HS-27A (cell line): Measurements from ENCODE around the gene CRYGS.
"Not testable (repeated sequence)": the region's sequence is repeated elsewhere in the genome, so short reads cannot be mapped to it uniquely, and the experiment has no call there.

Experiments used
- DNase-seq: peaks from one replicate; pipeline ENCODE4 v3.0.0-alpha.2; 2012; ENCODE audit warnings: low read depth, missing footprints

Gene CRYGS

DNA sequence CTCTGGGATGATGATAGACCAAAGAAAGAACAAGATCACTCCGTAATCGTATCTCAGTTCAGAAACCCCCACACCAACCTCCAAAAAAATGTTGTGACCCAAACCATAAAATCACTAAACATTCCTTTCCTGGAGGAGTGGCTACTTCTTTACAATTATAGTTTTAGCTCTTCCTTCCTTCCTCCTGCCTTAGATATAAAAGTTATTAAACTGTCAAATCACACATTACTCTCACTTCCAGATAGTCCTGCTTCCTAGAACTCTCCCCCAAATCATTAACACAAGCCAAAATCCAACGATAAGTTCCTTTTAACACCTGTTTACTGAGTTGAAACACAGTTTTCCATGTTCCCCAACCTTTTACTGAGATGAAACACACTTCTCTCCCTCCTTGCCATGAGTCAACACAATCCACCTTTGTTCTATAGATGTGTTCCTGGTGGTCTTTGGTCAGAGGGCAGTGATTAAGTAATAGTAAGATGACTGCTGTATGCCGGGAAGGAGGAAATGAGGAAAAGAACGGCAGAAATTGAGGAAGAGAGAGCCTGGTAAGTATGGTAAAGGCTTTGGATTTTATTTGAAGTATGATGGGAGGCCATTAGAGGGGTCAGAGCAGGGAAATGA is 8.3 kb upstream of the CRYGS start:
- DNase-seq = no peak

DNA sequence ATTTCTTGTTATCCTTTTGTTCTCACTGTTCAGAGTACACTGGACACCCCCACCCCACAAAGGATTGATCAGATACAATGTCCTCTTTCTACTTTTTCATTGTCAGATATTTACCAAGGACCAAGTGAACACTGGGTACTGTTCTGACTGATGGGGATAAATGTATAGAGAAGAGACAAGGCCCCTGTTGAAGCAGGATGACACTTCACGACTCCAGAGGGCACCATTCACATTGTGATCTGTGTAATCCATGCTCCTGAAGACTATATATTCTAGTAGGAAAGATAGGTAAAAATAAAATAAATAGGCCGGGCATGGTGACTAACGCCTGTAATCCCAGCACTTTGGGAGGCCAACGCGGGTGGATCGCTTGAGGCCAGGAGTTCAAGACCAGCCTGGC is 7.2 kb upstream of the CRYGS start:
- no peak for DNase-seq

DNA sequence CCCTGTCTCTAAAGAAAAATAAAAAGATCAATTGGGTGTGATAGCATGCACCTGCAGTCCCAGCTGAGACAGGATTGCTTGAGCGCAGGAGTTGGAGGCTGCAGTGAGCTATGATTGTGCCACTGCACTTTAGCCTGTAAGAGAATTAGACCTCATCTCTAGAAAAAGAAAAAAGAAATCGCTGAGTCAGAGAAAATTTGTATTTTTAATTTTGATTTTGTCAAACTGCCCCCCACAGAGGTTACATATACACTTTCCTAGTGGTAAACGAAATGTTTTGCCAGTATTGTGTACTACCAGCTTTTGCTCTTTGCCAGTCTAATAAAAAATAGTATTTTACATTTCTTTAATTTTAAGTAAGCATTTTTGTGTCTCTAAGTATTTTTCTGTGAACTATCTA is 5.3 kb upstream of the CRYGS start:
- DNase-seq = no peak

DNA sequence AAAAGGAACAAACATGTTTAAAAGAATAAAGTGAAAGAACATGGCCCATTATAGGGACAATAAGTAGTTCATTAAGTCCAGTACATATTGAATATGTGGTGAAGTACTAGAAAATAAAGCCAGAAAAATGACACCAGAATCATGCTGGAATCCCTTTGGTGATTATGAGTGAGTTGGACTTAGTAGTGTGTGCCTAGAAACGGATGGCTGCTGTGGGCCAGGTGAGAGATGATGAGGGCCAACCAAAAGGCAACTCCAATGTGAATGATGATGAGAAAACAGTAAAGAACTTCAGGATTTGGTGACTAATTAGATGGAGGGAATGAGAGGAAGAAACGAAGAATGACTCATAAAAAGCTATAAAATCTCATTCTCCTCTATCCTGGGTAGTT is 3.3 kb downstream of the CRYGS start:
- no peak for DNase-seq

DNA sequence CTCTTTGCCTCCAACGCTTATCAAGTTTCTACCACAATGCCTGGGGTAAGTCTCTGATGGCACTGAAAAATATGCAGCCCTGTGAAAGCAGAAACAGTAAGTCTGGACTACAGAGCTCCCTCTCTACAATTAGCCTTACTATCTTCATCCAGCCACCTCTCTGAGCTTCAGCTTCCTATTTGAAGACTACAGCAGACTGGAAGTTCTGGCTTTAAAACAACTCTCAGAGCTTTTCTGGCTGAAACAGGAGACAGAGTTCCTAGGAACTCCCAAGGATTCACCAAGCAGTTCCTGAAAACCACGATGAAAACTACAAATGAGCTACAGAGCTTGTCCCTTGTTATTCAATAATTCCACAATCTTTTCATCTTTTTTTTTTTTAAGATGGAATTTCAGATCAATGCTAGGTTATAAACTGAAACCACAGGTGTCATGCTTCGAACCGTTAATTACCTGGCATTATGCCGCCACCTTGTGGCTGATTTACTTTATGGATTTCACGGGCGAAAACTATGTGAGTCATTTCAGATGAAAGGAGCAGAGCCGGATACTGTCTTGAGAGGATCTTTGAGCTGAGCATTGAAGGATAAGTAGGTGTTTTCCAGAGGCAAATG is 3.9 kb downstream of the CRYGS start:
- DNase-seq = peak; percentile 47

DNA sequence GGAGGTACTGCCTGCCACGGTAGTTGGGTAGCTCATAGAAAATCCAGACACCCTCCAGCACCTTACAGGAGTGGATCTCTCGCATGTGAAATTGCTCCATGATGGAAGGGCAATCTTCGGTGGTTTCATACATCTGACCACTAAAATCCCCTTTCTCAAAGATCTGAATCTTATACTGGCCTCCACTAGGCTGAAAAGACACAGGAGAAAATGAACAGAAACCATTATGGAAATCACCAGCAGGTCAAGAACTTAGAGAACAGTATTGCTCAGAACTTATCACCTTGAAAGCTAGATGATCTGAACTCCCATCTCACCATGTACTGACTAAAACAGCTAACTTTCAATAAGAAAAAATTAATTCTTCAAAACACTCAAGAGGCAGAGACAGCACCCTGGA is 5.4 kb downstream of the CRYGS start:
- no peak for DNase-seq

DNA sequence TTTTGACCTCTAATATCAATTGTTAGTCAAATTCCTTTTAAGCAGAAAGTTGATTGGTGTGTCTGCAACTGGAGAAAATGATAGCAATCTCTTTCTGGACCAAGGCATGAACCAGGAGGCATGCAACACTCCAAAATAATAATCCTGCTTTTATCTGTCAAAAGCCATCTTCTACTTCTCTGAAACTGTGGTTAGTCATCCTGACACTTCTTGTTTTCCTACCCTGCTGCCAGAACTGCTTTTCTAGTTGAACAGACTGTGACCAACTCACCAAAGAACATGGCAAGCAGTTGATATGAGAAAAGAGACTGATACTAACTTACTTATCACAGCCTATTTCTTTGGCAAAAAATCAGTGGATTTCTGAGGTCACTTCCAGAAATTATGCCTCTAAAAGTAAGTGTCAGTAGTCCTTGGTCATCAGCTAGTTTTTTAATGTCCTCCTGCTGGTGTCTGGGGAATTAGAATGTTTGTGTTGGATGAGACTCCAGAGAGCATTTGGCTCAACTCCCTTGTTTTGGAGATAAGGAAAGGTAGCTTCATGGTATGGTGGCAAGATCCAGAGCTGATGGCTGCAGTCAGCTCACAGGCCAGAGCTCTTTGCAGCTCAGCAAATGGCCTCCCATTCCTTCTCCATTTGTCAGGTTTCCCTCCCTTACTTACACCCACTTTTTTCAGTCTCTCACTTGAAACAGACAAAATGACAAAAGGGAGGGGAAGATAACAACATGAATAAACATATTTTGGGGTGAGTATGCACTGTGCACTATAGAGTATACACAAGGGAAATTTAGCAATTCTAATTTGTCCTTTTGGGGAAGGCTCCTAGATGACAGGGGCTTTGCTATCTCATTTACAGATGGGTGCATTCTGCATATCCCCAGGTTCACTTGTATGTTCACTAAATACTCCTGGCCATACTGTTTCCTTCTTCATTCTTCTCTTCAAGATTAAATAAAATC is 7.0 kb downstream of the CRYGS start:
- no peak for DNase-seq

DNA sequence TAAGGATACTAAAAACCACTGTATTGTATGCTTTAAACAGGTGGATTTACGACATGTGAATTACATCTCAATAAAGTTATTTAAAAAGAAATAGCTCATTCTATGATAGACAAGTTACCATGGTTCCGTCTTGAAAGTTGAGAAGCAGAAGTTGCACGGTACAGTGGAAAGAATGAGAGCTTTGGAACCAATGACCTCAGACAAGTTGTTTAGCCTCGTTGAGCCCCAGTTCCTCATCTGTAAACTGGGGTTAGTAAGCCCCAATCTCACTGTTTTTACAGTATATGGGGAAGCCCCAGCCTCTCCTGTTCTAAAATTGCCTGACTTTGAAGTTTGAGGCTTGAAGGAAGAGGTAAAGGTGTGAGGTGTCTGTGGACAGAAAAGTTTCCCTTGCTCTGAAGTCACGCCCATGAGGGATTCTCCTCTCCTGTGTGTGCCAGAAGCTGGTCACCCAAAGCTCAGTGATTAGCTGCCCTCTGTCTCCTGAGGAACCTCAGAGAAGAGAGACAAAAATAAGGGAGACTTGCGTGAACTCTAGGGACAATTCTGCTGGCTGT is 10.0 kb downstream of the CRYGS start:
- DNase-seq = no peak

DNA sequence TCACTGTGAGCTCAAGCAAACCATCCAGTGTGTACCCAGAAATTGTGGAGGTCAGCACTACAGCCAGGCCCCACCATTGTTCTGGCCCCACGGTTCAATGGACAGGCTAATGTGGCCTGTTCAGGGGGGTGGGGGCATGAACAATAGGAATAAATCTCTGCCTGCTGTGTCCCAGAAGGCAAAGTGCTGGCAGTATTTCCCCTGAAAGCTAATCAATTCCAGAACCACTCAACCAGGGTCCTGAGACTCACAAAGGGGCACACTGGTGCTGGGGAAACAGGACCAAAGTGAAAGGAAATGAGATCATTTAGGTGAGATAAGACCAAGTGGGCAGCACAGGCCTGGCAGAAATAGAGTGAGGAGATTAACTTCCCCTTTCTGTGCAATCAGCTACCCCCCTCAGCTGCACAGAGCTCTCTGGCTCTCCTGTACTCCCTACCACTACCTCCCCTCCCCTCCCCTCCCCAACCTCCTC is 11.5 kb downstream of the CRYGS start:
- DNase-seq = no peak

DNA sequence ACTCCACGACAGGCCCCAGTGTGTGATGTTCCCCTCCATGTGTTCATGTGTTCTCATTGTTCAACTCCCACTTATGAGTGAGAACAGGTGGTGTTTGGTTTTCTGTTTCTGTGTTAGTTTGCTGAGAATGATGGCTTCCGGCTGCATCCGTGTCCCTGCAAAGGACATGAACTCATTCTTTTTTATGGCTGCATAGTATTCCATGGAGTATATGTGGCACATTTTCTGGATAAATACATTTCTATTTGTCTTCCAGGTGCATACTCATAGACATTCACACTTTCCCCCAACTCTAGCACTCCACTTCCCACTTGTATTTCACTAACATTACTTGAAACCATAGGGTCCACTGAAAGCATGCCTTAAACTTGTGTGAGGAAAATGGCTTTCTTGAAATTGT is 12.5 kb downstream of the CRYGS start:
- not testable (repeated sequence) for DNase-seq

DNA sequence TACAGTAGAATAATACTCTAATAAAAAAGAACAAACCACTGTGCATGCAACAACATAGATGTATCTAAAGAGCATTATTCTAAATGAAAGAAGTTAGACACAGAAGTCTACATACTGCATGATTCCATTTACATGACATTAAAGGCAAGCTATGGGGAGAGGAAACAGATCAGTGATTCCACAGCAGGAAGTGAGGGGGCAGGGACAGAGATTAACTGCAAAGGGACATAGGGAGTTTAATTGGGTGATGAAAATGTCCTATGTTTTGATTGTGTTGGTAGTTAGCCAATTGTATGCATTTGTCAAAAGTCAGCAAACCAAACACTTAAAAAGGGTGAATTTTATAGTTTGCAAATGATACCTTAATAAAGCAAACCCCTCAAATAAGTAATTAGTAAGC is 13.8 kb downstream of the CRYGS start:
- DNase-seq = no peak

DNA sequence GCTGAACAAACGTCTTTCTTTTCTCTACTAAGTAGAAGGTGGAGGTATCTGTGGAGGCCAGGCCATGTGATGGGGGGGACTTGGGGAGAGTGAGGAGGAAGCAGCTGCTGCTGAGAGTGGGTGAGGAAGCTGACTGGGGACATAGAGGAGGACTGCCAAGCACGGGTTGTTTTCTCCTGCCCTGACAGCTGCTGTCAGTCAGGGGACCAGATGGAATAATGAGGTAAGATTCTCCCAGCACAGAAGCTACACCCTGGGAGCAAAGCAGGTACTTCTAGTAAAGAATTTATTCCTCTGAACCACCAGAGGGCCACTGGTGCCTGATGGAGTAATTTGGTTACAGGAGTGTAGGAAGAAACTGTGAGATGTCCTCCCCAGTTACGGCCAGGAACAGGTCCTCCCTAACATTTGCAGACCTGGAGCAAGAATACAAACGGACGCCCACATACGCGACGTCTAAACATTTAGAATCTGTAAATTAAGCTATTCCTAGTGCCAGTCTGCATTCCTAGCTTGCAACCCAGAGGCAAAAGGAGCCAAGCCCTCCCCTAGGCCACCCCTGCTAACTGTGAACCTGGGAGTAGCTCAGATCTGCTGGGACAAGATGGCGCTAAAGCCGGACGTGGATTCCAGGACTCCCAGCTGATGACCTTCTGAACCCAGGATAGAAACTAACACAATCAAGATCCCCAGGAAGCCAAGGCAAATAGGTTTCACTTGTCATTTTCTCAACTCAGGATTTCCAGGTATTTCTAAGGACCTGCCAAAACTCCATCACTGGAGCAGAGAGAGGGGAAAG is 14.8 kb downstream of the CRYGS start:
- DNase-seq = no peak

DNA sequence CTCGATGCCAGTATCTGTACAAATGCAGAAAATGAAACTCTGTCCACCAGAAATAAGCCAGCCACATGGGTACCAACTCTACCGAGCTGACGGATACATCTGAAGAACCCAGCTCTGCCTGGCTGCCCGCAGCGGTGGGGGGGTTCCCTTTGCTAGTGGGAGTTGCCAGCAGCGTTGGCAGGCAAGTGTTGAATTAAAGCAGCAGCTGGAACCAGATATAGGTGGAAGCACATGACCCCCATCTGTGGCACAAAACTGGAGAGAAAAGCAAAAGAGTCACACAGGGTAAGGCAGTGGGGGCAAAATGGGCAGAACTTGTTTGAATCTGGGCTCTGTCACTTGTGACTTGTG is 17.9 kb downstream of the CRYGS start:
- no peak for DNase-seq

DNA sequence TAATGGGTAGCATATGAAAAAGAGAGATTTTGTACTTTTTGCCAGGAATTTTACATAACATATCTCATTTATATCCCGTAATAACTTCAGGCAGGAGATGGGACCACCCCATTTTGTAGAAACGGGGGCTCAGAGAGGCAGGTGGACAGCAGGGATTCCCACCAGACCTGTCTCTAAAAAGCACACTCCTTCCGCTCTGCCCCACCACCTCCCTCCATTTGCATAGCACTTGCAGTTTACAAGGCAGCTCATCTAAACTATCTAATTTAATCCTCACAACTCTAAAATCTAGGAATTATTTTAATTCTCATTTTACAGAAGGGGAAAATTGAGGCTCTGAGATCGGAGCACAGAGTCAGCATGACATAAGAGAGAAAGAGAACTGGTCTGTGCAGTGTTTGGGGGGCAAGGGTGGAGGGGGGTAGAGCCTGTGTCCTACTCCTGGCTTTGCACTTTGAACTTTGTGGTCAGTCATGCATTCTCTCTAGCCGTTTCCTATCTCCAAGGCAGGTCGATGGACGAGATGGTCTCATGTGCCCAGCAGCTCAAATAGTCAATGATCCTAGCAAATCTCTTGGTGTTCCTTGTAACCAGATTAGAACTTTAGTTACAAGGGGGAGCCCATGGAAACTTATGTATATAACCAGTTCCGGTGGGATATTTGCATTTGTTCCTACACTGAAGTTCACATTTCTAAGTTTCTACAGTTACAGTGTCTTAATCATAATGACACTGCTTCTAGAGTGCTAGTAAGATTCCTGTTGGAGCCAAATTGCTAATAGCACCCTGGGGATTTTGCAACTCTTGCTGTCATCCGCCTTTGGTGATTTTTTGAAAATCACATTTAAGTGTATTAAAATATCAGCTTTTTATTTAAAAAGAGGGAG is 18.6 kb downstream of the CRYGS start:
- no peak for DNase-seq

DNA sequence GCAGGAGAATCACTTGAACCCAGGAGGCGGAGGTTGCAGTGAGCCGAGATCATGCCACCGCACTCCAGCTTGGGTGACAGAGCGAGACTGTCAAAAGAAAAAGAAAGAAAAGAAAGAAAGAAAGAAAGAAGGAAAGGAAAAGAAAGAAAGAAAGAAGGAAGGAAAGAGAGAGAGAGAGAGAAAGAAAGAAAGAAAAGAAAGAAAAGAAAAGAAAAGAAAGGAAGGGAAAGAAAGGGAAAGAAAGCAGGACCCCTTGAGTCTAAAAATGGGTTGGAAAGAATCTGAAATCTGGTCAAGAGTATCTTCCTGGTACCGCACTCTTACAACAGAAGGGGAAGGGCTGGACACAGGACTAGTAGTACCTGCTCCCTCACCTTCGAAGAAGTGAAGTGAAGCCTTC is 19.6 kb downstream of the CRYGS start:
- no peak for DNase-seq

DNA sequence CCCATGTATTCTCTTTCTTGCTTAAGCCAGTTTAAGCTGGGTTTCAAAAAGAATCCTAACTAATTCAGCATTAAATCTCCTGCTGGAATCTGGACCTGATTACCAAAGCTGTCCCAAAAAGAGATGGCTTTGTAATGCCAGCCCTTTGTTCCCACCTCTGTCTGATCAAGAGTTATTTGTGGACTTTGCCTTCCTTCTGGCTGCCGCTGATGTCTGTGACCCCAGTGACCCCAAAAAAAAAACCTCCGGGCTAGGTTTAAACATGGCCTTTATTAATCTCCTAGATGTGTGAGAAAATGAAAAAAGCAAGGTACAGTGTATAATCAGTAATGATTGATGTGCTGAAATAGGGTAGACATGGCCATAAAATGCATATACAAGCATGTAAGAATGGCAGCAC is 20.7 kb downstream of the CRYGS start:
- no peak for DNase-seq

DNA sequence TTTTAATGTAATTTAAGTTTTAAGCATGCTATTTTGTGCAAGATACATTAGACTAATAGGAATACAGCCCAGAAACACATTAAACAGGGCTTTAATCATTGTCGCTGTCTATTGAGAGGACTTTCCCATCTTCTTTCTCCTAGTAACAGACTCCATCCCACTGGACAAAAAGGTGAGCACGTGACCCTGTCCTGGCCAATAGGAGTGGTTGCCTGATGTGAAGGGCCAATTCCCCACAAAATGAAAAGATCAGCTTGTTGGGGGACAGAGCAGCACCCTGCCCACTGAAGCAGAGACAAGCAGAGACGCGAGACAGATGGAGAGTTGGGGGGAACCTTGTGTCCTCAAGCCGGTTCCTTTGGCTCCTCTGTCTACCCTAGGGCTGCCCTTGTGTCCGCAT is 21.2 kb downstream of the CRYGS start:
- no peak for DNase-seq

DNA sequence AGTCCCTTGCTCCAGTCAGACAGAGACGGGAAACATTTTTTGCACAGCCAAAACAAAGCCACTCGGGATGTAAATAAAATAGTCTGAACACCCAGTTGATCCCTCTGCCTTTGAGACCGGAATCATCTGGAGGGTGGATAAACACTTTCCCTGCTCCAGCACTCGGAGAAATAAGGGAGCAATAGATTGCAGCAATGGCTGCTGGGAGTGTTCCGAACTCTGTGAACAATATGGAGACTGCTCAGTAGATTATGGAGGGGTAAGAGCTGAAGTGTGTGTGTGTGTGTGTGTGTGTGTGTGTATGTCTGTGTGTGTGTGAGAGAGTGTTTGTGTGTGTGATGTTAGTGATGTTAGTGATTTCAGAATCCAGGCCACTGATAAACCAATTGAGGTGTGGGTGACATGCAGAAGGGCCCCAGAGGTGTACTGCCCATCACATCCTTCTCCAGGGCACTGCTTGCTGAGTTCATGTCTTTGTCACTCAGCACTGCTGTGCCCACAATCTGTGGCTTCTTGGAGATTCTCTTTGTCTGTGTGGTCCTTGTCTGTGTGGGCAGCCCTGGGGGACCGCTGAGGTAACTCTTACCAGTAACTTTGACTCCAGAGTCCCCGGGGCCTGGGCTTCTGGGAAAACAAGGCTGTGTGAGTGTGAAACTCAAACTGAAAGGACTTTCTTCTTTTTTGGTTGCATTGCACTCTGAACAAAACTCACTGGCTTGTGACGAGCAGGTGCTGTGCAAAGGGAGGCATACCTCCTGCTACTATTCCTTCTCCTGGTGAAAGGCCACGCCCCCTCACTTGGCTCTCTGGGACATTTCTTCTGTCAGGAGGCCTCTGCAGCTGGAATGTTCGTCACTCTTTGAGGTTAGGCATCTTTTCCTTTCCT is 23.0 kb downstream of the CRYGS start:
- DNase-seq = no peak

DNA sequence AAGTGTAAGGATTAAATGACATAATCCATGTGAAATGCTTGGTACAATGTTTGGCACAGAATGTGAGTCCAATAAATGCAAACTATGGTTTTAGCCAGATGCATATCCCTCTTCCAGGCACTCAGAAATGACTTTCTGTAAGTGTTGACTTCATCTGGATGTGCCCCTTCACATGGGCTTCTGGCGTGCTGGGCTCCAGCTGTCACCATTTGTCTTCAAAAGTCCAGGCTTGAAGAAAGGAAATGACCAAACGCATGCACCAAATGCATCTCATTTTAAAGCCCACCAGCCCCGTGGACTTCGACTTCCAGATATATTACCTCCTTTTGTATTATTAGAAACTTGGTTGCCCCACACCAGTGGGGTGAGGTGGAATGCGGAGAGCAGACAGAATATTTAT is 23.7 kb downstream of the CRYGS start:
- no peak for DNase-seq
